ENCODE data around the gene EGFL7.

DNA sequence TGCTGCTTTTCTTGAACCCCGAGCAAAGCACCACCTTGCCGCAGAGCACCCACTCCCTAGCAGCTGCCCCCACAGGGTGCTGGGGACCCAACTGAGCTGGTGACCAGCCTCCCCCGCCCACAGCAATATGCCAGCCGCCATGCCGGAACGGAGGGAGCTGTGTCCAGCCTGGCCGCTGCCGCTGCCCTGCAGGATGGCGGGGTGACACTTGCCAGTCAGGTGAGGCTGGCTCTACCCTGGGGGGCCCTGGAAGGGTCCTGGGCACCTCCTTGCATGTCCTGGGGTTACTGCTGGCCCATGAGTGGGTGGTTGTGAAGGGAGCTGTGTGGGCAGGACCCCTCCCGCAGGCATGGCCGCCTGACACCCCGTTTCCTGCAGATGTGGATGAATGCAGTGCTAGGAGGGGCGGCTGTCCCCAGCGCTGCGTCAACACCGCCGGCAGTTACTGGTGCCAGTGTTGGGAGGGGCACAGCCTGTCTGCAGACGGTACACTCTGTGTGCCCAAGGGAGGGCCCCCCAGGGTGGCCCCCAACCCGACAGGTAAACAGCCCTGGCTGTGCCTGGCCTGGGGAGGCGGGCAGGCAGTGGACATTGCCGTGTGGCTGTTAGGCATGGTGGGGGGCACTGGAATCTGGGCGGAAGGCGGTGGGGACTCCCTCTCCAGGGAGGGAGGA lies 7.2 kb downstream of the EGFL7 start:
- TF ChIP-seq CTCF (IDR thresholded peaks at IDR 0.05), result no peak
- TF ChIP-seq POLR2AphosphoS5 (IDR thresholded peaks at IDR 0.05), result no peak
- no peak for TF ChIP-seq POLR2A (IDR thresholded peaks at IDR 0.05)

All from prostate gland (tissue), 2 donors.